HepG2 (cell line): ENCODE results near the gene PPIA. TPM values are rescaled to one million over a fixed set of nuclear protein-coding genes. Genes with fewer than 3 reads are reported as not detected.

Experiments
- ARID2 ChIP-seq: sonication (generic); formaldehyde crosslinking; IDR thresholded peaks from 2 replicates; pipeline ENCODE4 v1.8.1; 2022; ENCODE audit warnings: mild to moderate bottlenecking, missing genetic modification reagents, borderline replicate concordance
- CEBPB ChIP-seq: IDR thresholded peaks from 2 replicates; pipeline ENCODE4 v1.6.1; 2011; ENCODE audit warnings: low read depth, low read length, improper control_type of control experiment, borderline replicate concordance
- CSRNP1 ChIP-seq: sonication (generic); formaldehyde crosslinking; IDR thresholded peaks from 2 replicates; pipeline ENCODE4 v1.8.1; 2023; ENCODE audit warnings: mild to moderate bottlenecking, missing genetic modification reagents
- ETV5 ChIP-seq: IDR thresholded peaks from 2 replicates; pipeline ENCODE4 v1.6.1; 2018; ENCODE audit warnings: missing biosample characterization, missing genetic modification reagents, inconsistent platforms, borderline replicate concordance
- FOXO4 ChIP-seq: sonication (generic); formaldehyde crosslinking; conservative IDR thresholded peaks from 2 replicates; pipeline ENCODE4 v1.8.1; 2023; ENCODE audit warnings: missing genetic modification reagents
- GZF1 ChIP-seq: sonication (generic); formaldehyde crosslinking; IDR thresholded peaks from 2 replicates; pipeline ENCODE4 v1.5.1; 2020; ENCODE audit warnings: mild to moderate bottlenecking, missing genetic modification reagents
- MIXL1 ChIP-seq: IDR thresholded peaks from 2 replicates; pipeline ENCODE4 v1.6.1; 2016
- MTF1 ChIP-seq: sonication (generic); formaldehyde crosslinking; IDR thresholded peaks from 2 replicates; pipeline ENCODE4 v1.5.0; 2020; ENCODE audit warnings: missing genetic modification reagents
- NFIC ChIP-seq: IDR thresholded peaks from 2 replicates; pipeline ENCODE4 v1.6.1; 2012; ENCODE audit warnings: mild to moderate bottlenecking, low read length, inconsistent platforms
- NRL ChIP-seq: sonication (generic); formaldehyde crosslinking; IDR thresholded peaks from 2 replicates; pipeline ENCODE4 v1.5.0; 2020; ENCODE audit warnings: missing genetic modification reagents, mild to moderate bottlenecking, moderate library complexity, borderline replicate concordance
- PLSCR1 ChIP-seq: sonication (generic); formaldehyde crosslinking; IDR thresholded peaks from 2 replicates; pipeline ENCODE4 v1.5.0; 2020; ENCODE audit warnings: missing genetic modification reagents, mild to moderate bottlenecking, borderline replicate concordance
- POLR2AphosphoS5 ChIP-seq: IDR thresholded peaks from 2 replicates; pipeline ENCODE4 v1.6.1; 2012; ENCODE audit warnings: low read depth, low read length
- SCMH1 ChIP-seq: sonication (generic); formaldehyde crosslinking; IDR thresholded peaks from 2 replicates; pipeline ENCODE4 v1.9.0; 2021; ENCODE audit warnings: missing genetic modification reagents, mild to moderate bottlenecking, borderline replicate concordance
- SIN3A ChIP-seq: IDR thresholded peaks from 2 replicates; pipeline ENCODE4 v1.6.1; 2011; ENCODE audit warnings: low read depth, mild to moderate bottlenecking, control low read depth, low read length, borderline replicate concordance
- SMAD3 ChIP-seq: sonication (generic); formaldehyde crosslinking; IDR thresholded peaks from 2 replicates; pipeline ENCODE4 v1.4.0; 2020; ENCODE audit warnings: missing genetic modification reagents
- SOX13 ChIP-seq, 3 experiments: fragments of 450-650 bp in 1 of 3; sonication (generic) in 1 of 3; formaldehyde crosslinking in 1 of 3; IDR thresholded peaks in 2 of 3; conservative IDR thresholded peaks in 1 of 3; 2 replicates each; pipeline versions ENCODE4 v1.5.0 to v1.6.1; 2016 to 2020; ENCODE audit warnings: antibody characterized with exemption in 1 of 3, mild to moderate bottlenecking in 1 of 3, missing compliant biosample characterization in 1 of 3, missing genetic modification reagents in 1 of 3, moderate library complexity in 1 of 3
- ZBTB4 ChIP-seq: sonication (generic); formaldehyde crosslinking; IDR thresholded peaks from 2 replicates; pipeline ENCODE4 v1.4.0; 2020; ENCODE audit warnings: missing genetic modification reagents, mild to moderate bottlenecking, borderline replicate concordance
- ZMYM4 ChIP-seq: sonication (generic); formaldehyde crosslinking; IDR thresholded peaks from 2 replicates; pipeline ENCODE4 v1.8.1; 2023; ENCODE audit warnings: mild to moderate bottlenecking, missing genetic modification reagents
- ZNF101 ChIP-seq: sonication (generic); formaldehyde crosslinking; IDR thresholded peaks from 2 replicates; pipeline ENCODE4 v1.4.0; 2020; ENCODE audit warnings: mild to moderate bottlenecking, low read depth, missing genetic modification reagents, borderline replicate concordance
- ZNF513 ChIP-seq: sonication (generic); formaldehyde crosslinking; conservative IDR thresholded peaks from 2 replicates; pipeline ENCODE4 v1.5.0; 2020; ENCODE audit warnings: missing genetic modification reagents
- ZNF737 ChIP-seq: sonication (generic); formaldehyde crosslinking; IDR thresholded peaks from 2 replicates; pipeline ENCODE4 v1.5.0; 2020; ENCODE audit warnings: missing genetic modification reagents, mild to moderate bottlenecking, borderline replicate concordance
- ZNF749 ChIP-seq: sonication (generic); formaldehyde crosslinking; IDR thresholded peaks from 2 replicates; pipeline ENCODE4 v1.8.0; 2022; ENCODE audit warnings: mild to moderate bottlenecking, missing genetic modification reagents, moderate library complexity, borderline replicate concordance
- polyA plus RNA-seq, 8 experiments: library from polyadenylated mRNA; depleted of rRNA in 3 of 8; stranded (reverse) in 7 of 8; unstranded in 1 of 8; fragments of >200 nt; fragmentation: Illumina TruSeq in 4 of 8; extraction: Trizol in 4 of 8; gene quantifications; 2 replicates each; pipeline versions ENCODE4 v1.2.1 to v1.2.3, GENCODE V29; 2011 to 2016; ENCODE audit warnings: low read depth in 4 of 8, missing spikeins in 1 of 8, mixed read lengths in 1 of 8; ENCODE audit not compliant: insufficient read depth in 1 of 8
- total RNA-seq, 5 experiments: library from RNA; depleted of rRNA; stranded (reverse); fragments of >200 nt; fragmentation: Illumina TruSeq; extraction: Trizol; gene quantifications; 2 replicates each; pipeline ENCODE4 v1.2.3, GENCODE V29; 2016; ENCODE audit warnings: low read depth in 1 of 5

Gene PPIA
- total and polyA plus RNA-seq, 2 of the 13 experiments (the other 11 are each of a cell fraction or from before 2014, with no cell fraction given), result 2,268 to 3,010 TPM

GRCh38 chr7:44847509-44847919 is 51.0 kb downstream of the PPIA start (continued):
- no peak for TF ChIP-seq ETV5 (CRISPR knock-in tag)
- no peak for TF ChIP-seq MTF1 (CRISPR knock-in tag)
- TF ChIP-seq POLR2AphosphoS5, result no peak
- no peak for TF ChIP-seq ARID2 (CRISPR knock-in tag)
- no peak for TF ChIP-seq NRL
- no peak for TF ChIP-seq GZF1 (CRISPR knock-in tag)
- peak; percentile 63; the same call in 1 of the 2 replicates for TF ChIP-seq SIN3A
- TF ChIP-seq ZNF737 (CRISPR knock-in tag), result no peak
- no peak for TF ChIP-seq SOX13 (IDR thresholded peaks at IDR 0.05)
- no peak for TF ChIP-seq SOX13 (CRISPR knock-in tag; conservative IDR thresholded peaks at IDR 0.05 in 1 of 2, IDR thresholded peaks at IDR 0.05 in 1 of 2)
- 0 out of 2 replicates have a peak, but pooled peaks have one; percentile 8 for TF ChIP-seq SMAD3
- no peak for TF ChIP-seq SCMH1 (CRISPR knock-in tag)
- TF ChIP-seq ZMYM4 (CRISPR knock-in tag), result no peak
- TF ChIP-seq ZNF513 (CRISPR knock-in tag), result no peak
- no peak for TF ChIP-seq CSRNP1
- no peak for TF ChIP-seq NFIC
- no peak for TF ChIP-seq MIXL1 (CRISPR knock-in tag)
- no peak for TF ChIP-seq ZNF749 (CRISPR knock-in tag)
- TF ChIP-seq PLSCR1 (CRISPR knock-in tag), result no peak
- TF ChIP-seq FOXO4 (CRISPR knock-in tag), result no peak
- no peak for TF ChIP-seq ZBTB4 (CRISPR knock-in tag)
- TF ChIP-seq CEBPB, result peak; percentile 78
- TF ChIP-seq ZNF101, result no peak
